Peyer's patch (tissue), 4 donors: ENCODE measurements around the gene CACNA2D4.

Experiments
- CTCF ChIP-seq, 6 experiments: fragments of 450-650 bp in 4 of 6; fragments of 200-600 bp in 2 of 6; sonication (generic) in 1 of 6; IDR thresholded peaks; one replicate each; pipeline ENCODE4 v1.5.1; 2017 to 2019; ENCODE audit warnings: antibody characterized with exemption in 6 of 6, mild to moderate bottlenecking in 3 of 6, moderate library complexity in 1 of 6
- POLR2A ChIP-seq, 2 donors: fragments of 450-650 bp; IDR thresholded peaks; one replicate each; pipeline ENCODE4 v1.5.1; 2017; ENCODE audit warnings: antibody characterized with exemption in 2 of 2, mild to moderate bottlenecking in 2 of 2, moderate library complexity in 2 of 2

- TF ChIP-seq POLR2A (IDR thresholded peaks at IDR 0.05), result no peak
- TF ChIP-seq CTCF (IDR thresholded peaks at IDR 0.05), result no peak
Observed at GRCh38 chr12:1956716-1957115, 38.3 kb upstream of the CACNA2D4 start.
